HAP-1 (cell line): ENCODE measurements around the gene FAM234A.
"Not testable (repeated sequence)": the region's sequence is repeated elsewhere in the genome, so short reads cannot be mapped to it uniquely, and the experiment has no call there.

Experiments used
- DNase-seq, 2 experiments: peaks; one replicate each; pipeline ENCODE4 v3.0.0-alpha.2; 2016 to 2020; ENCODE audit warnings: low spot score in 2 of 2
- H3K27me3 ChIP-seq: fragments of 250-450 bp; sonication (Bioruptor Pico); 2 replicates; pipeline ENCODE4 v1.5.1; 2020; ENCODE audit warnings: low read depth, mild to moderate bottlenecking, moderate library complexity
- H3K36me3 ChIP-seq: fragments of 250-450 bp; sonication (Bioruptor Pico); replicated peaks from 2 replicates; pipeline ENCODE4 v1.5.1; 2020; ENCODE audit warnings: mild to moderate bottlenecking
- H3K4me1 ChIP-seq: fragments of 250-450 bp; sonication (Bioruptor Pico); 2 replicates; pipeline ENCODE4 v1.5.1; 2020; ENCODE audit warnings: mild to moderate bottlenecking
- H3K4me3 ChIP-seq: fragments of 250-450 bp; sonication (Bioruptor Pico); 2 replicates; pipeline ENCODE4 v1.5.1; 2020; ENCODE audit warnings: mild to moderate bottlenecking, moderate library complexity
- H3K9me3 ChIP-seq: fragments of 250-450 bp; sonication (Bioruptor Pico); 2 replicates; pipeline ENCODE4 v1.5.1; 2020; ENCODE audit warnings: mild to moderate bottlenecking, moderate library complexity
- in situ Hi-C: fragments of 300-500 bp; cut with MboI; formaldehyde crosslinking; loops from 3 replicates; pipeline ENCODE4 v1.14.3; 2020; ENCODE audit warnings: low sequenced_read_pairs, inconsistent platforms, mixed read lengths

Gene FAM234A

DNA sequence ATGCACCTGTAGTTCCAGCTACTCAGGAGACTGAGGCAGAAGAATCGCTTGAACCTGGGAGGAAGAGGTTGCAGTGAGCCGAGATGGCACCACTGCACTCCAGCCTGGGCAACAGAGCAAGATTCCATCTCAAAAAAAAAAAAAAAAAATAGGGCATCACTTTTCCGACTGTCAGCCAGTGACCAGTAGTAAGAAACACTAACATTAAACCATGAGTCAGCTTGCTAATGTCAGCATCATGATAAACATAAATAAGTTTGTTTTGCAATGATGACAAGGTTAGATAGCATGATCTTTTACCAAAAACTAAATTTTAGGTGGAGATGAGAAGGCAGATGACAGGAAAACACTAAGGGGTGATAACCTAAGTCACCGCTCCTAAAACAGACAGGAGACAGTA, 25.3 kb upstream of the FAM234A start:
- H3K27me3 ChIP-seq, H3K4me3 ChIP-seq, DNase-seq, H3K9me3 ChIP-seq, in situ Hi-C loops, H3K4me1 ChIP-seq: not testable (repeated sequence)
- H3K36me3 ChIP-seq, result peaks cover 88% of the 10 kb centered on the region

DNA sequence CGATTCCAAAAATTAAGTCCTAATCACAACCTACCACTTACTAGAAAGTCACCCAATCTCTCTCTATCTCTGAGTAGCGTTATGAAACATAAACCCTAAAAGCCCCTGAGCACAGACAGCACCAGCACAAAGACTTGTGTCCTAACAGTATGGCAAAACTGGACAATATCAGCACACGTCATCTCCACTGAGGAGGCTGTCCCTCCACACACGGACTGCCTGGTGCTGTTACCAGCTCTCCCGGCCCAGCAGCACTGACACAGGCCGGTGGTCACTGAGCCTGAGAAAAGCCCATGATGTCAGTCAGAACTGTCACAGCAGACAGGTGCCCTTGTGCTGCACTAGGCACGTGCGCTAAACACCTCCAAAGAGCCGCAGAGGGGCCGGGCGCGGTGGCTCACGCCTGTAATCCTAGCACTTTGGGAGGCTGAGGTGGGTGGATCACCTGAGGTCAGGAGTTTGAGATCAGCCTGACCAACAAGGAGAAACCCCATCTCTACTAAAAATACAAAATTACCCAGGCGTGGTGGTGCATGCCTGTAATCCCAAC, 22.9 kb upstream of the FAM234A start:
- DNase-seq, H3K4me1 ChIP-seq, H3K4me3 ChIP-seq, H3K9me3 ChIP-seq, in situ Hi-C loops, H3K27me3 ChIP-seq: not testable (repeated sequence)
- H3K36me3 ChIP-seq, result peaks cover 78% of the 10 kb centered on the region

DNA sequence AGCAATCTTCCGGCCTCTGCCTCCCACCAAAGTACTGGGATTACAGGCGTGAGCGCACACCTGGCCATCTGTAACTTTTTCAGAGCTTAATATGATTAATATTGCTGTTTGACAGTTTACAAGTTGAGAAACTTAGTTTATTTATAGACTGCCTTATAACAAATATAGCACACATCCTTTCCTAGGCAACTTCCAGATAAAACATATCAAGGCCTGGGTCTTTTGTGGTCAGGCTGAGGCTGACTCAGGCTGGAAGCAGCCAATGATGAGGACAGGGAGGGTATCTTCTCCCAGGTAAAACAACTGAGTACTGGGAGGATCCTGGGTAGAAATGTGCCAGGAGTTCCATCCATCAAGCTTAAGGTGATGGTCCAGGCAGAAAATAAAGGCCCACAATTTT, 21.6 kb upstream of the FAM234A start:
- no peaks in the 10 kb centered on the region for H3K4me1 ChIP-seq
- peaks cover 81% of the 10 kb centered on the region for H3K36me3 ChIP-seq
- no peak for DNase-seq
- no peaks in the 10 kb centered on the region for H3K27me3 ChIP-seq
- in situ Hi-C loops, result no loop called here
- no peaks in the 10 kb centered on the region for H3K9me3 ChIP-seq
- H3K4me3 ChIP-seq, result no peak overlapping the region

DNA sequence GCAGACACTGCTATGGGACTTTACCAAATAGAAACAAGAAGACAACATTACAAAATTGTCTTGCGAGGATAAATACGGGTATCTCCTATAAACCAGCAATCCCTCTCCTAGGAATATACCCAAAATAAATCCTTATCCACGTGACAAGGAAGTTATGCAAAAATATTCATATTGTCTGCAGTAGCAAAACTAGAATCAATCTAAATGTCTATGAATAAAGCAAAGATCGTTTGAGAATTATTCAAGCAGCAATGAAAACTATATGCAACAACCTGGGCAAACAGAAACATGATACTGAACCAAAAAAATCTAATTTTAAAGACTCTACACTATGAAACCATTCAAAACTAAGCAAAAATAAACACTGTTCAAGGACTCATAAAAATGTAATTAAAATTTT, 14.6 kb upstream of the FAM234A start:
- no peak for DNase-seq
- Histone ChIP-seq H3K4me3 (no peak overlapping the region), H3K27me3 (no peaks in the 10 kb centered on the region), H3K4me1 (no peaks in the 10 kb centered on the region; the same call in 1 of the 2 replicates), H3K9me3 (no peaks in the 10 kb centered on the region), H3K36me3 (peaks cover 75% of the 10 kb centered on the region)
- in situ Hi-C loops, result no loop called here

DNA sequence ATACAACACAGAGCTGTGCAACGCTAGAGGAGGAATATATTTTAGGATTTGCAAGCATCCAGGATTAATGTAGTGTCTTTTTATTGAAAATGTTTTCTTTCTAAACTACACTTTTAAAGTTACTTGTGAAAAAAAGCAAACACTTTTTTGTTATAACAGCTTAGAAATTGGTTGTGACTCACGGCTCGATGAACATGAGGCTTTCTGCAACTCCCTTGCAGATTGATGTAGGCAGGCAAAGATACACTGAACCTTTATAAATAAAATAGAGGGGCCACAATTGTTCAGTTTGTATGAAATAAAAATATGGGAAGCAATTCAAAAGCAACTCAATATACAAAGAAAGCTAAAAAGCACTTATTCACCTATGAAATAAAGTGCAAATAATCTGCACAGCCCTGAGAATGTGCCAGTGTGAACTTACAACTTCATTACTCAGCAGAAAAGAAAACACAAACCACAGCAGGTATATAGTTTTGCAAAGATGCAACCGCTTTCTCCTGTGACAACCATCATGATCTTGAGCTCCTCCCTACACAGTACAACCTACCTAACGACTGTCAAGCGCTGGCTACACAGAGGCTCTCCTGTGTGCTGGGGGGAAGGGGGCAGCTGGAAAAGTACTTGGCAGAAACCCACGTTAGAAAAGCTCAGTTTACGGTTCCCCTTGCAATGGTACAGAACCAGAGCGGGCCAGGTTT, 6.3 kb upstream of the FAM234A start:
- Histone ChIP-seq H3K27me3 (no peaks in the 10 kb centered on the region), H3K36me3 (peaks cover 42% of the 10 kb centered on the region)
- in situ Hi-C loops, result no loop called here

DNA sequence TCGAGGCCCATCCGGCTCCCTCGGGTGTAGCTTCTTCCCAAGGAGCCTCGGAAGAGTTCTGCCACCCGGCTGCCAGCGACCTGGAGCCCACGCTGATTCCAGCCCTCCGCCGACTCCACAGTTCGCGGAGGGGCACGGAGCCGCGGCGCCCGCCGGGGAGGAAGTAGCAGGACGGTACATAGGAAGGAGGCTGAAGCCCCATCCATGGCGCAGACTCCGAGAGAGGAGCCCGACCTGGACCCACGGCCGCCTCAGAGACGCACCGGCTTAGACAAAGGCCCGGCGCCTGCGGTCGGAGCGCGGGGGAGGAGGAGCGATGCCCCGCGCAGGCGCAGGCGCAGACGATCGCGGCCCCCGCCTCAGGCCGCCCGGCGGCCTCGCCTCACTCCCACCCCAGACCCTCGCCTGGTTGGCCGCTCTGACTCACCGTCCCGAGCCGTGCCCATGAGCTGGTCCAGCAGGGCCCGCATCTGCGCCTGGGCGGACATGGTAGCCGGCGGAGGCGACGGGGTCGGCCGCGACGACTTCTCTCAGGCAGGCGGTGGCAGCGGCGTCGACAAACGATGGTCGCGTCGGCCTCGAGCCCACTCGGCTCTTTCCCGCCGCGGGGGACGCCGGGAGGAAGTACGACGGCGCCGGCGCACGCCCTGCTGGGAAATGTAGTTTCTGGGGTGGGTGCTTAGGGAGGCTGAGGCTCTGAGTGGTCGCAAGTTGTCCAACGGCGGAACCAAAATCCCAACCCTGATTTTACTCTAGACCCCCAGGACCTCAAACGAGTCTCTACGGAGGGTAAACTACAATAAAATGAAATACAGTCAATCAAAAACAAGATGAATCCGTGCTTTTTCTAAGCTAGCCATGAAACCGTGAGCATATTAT, 5.5 kb upstream of the FAM234A start, which contains the start of gene LUC7L:
LUC7L (minus strand) TSS at position 598 of the 879 bp plus-strand sequence; CDS start at position 488, 110 bp downstream.
- Histone ChIP-seq H3K4me3 (peak within 1 kb of the TSS; percentile 94), H3K4me1 (peaks cover 11% of the 10 kb centered on the region), H3K36me3 (peaks cover 34% of the 10 kb centered on the region), H3K9me3 (no peaks in the 10 kb centered on the region), H3K27me3 (no peaks in the 10 kb centered on the region)
- peak; percentile 90 to 94 for DNase-seq
- in situ Hi-C loops, result no loop called here

More for the DNA sequence above, 6.3 kb upstream of the FAM234A start:
- DNase-seq, result peak in 1 of 2 experiments; percentile 42
- H3K4me1 ChIP-seq, result peaks cover 11% of the 10 kb centered on the region
- no peaks in the 10 kb centered on the region for H3K9me3 ChIP-seq
- peak overlapping the region; percentile 94 for H3K4me3 ChIP-seq

DNA sequence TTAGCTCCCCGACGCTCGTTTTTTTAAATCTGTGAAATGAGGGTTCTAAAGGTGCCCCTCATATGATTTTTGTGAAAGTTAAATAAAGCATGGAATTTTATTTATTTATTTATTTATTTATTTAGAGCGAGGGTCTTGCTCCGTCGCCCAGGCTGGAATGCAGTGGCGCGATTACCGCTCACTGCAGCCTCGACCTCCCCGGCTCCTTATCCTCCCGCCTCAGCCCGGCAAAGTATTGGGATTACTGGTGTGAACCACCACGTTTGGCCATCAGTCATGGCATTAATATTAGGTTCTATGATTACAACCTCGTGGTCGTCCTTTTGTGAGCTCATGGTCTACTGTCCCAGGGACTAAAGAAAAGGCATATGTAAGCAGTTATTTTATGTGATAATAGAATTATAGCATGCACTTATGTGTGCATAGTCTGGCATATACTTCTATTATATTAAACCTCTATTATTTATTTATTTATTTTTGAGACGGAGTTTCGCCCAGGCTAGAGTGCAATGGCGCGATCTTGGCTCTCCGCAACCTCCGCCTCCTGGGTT, 4.8 kb upstream of the FAM234A start:
- in situ Hi-C loops, result no loop called here
- H3K4me1 ChIP-seq, result peaks cover 11% of the 10 kb centered on the region
- no peaks in the 10 kb centered on the region for H3K27me3 ChIP-seq
- H3K36me3 ChIP-seq, result peaks cover 27% of the 10 kb centered on the region
- no peaks in the 10 kb centered on the region for H3K9me3 ChIP-seq
- no peak for DNase-seq
- peak overlapping the region; percentile 94 for H3K4me3 ChIP-seq

DNA sequence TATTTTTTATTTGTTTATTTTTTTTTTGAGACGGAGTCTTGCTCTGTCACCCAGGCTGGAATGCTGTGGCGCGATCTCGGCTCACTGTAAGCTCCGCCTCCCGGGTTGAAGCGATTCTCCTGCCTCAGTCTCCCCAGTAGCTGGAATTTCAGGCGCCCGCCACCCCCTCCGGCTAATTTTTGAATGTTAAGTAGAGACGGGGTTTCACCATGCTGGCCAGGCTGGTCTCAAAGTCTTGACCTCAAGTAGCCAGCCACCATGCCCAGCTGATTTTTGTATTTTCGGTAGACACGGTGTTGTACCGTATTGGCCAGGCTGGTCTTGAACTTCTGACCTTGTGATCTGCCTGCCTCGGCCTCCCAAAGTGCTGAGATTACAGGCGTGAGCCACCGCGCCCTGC, 4.3 kb upstream of the FAM234A start:
- H3K4me1 ChIP-seq, result peaks cover 11% of the 10 kb centered on the region
- in situ Hi-C loops, DNase-seq, H3K4me3 ChIP-seq, H3K9me3 ChIP-seq, H3K27me3 ChIP-seq: not testable (repeated sequence)
- peaks cover 24% of the 10 kb centered on the region for H3K36me3 ChIP-seq

DNA sequence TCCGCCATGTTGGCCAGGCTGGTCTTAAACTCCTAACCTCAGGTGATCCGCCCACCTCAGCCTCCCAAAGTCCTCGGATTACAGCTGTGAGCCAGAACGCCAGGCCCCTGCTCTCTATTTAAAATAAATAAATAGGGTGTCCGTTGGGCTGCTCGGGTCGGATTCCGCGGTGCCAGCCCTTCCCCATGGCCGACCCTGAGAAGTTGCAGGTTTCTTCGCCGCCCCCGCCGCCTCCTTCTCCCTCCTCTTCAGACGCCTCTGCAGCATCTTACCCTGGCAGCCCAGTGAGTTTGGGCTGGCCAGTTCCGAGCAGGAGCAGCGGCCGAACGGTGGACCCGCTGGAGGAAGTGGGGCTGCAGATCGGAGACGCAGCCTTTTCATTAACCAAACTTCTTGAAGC, 3.7 kb upstream of the FAM234A start:
- no peak for DNase-seq
- no peak overlapping the region for H3K4me3 ChIP-seq
- H3K27me3 ChIP-seq, result no peaks in the 10 kb centered on the region
- no peaks in the 10 kb centered on the region for H3K9me3 ChIP-seq
- in situ Hi-C loops, result no loop called here
- peaks cover 20% of the 10 kb centered on the region for H3K36me3 ChIP-seq
- peaks cover 14% of the 10 kb centered on the region for H3K4me1 ChIP-seq

DNA sequence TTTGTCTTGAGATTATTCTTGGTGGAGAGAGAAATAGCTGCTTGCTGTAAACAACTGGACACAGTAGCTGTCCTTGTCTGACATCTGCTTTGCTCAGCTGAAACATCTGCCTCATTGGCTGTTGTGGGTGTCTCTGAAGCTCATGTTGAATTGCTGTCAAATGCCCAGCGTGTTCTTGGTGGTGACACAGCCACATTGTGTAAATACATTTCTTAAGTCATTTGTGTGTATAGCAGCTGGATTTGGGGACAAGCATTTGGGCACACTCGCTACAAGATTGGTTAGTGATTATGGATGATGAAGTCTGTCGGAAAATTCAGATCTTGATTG, 5.3 kb downstream of the FAM234A start:
- no peak for DNase-seq
- Histone ChIP-seq H3K27me3 (no peaks in the 10 kb centered on the region), H3K4me3 (no peak overlapping the region), H3K36me3 (no peaks in the 10 kb centered on the region), H3K4me1 (0 out of 2 replicates have a peak, but pooled peaks cover 2% of the 10 kb centered on the region), H3K9me3 (no peaks in the 10 kb centered on the region; the same call in 1 of the 2 replicates)
- in situ Hi-C loops, result no loop called here

DNA sequence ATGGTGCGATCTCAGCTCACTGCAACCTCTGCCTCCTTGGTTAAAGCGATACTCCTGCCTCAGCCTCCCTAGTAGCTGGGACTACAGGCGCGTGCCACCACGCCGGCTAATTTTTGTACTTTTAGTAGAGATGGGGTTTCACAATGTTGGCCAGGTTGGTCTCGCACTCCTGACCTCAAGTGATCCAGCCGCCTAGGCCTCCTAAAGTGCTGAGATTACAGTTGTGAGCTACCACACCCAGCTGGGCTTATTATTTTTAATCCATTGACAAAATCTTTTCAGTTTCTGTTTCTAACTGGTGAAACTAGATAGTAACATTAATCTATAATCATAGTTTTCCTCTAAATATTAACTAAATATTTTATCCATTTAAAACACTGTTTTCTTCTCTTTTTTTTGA, 5.9 kb downstream of the FAM234A start:
- H3K4me3 ChIP-seq, result no peak overlapping the region
- in situ Hi-C loops, result no loop called here
- H3K27me3 ChIP-seq, result no peaks in the 10 kb centered on the region
- no peaks in the 10 kb centered on the region; the same call in 1 of the 2 replicates for H3K9me3 ChIP-seq
- H3K4me1 ChIP-seq, result 0 out of 2 replicates have a peak, but pooled peaks cover 2% of the 10 kb centered on the region
- H3K36me3 ChIP-seq, result no peaks in the 10 kb centered on the region
- no peak for DNase-seq

DNA sequence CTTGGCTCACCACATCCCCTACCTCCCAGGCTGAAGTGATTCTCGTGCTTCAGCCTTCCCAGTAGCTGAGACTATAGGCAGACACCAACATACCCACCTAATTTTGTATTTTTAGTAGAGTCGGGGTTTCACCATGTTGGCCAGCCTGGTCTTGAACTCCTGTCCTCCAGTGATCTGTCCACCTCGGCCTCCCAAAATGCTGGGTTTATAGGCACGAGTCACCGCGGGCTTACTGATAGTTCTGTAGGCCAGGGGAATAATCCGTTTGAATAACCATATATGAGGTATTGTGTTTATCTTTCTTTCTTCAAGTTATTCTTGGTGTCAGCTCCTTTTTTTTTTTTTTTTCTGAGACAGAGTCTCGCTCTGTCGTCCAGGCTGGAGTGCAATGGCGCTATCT, 7.7 kb downstream of the FAM234A start:
- H3K9me3 ChIP-seq, result no peaks in the 10 kb centered on the region
- H3K4me1 ChIP-seq, result no peaks in the 10 kb centered on the region
- in situ Hi-C loops, result no loop called here
- no peak overlapping the region for H3K4me3 ChIP-seq
- H3K36me3 ChIP-seq, result no peaks in the 10 kb centered on the region
- H3K27me3 ChIP-seq, result no peaks in the 10 kb centered on the region
- no peak for DNase-seq

DNA sequence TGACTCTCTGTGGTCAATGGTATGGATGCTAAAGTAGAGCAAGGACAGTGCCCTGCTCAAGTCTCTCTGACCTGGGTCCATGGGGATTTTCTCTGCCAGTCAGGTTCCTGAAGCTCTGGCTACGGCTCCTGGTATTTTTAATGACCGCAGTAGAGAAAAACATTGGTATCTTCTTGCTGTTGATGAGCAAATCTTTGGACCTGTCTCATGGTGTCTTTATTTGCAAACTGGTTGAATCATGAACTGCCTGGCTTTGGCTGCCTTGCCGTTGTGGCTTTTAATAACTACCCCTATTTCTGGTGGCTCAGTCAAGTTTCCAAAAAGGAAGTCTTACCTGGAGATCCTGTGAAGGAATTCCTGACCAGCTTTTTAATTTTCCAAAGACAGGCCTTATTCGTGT, 8.7 kb downstream of the FAM234A start:
- in situ Hi-C loops, result no loop called here
- Histone ChIP-seq H3K9me3 (no peaks in the 10 kb centered on the region), H3K36me3 (no peaks in the 10 kb centered on the region), H3K4me1 (no peaks in the 10 kb centered on the region), H3K27me3 (no peaks in the 10 kb centered on the region), H3K4me3 (no peak overlapping the region)
- DNase-seq, result no peak

DNA sequence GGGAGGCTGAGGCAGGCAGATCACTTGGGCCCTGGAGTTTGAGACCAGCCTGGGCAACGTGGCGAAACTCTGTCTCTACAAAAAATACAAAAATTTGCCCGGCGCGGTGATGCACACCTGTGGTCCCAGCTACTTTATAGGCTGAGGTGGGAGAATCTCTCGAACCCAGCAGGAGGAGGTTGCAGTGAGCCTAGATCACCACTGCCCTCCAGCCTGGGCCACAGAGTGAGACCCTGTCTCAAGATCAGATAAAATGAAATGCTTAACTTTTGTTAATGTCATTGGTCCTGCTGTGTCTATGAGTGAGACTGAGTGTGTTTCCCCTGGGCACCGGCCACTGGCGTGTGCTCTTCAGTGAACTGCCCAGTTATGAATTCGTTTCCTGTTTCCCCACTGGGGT, 10.5 kb downstream of the FAM234A start:
- no peaks in the 10 kb centered on the region for H3K27me3 ChIP-seq
- in situ Hi-C loops, result no loop called here
- no peaks in the 10 kb centered on the region for H3K4me1 ChIP-seq
- no peak for DNase-seq
- no peaks in the 10 kb centered on the region for H3K36me3 ChIP-seq
- H3K9me3 ChIP-seq, result no peaks in the 10 kb centered on the region
- no peak overlapping the region for H3K4me3 ChIP-seq
